Measurements from ENCODE around the gene PLEKHH2.

The PLEKHH2 gene

DNA sequence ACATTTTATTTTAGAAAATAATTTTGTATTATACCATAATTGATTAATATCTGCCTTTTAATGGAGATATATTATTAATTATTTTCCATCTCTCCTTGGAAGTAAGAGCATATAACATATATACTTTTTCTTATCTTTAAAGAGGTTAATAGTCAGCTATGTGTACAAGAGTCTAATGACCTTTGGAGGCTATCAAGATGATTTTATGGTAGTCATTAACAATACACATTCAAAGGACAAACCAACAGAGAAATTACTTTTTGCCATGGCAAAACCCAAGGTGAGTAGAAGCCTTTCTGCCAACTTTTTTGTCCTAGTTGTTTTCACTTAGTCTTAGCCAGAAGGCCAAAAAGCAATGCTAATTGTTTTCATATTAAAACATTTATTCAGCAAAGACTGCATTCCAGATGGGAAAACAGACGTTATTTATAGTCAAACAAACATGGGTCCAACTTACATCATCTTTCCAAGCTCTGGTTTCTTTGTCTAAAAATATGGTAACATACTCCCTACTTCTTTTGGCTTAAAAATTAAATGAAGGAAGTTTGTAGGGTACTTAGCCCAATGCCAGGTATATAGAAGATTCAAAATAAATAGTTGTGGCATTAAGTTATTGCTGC lies 127.1 kb downstream of the PLEKHH2 start:
- TF ChIP-seq, protein P1, sequence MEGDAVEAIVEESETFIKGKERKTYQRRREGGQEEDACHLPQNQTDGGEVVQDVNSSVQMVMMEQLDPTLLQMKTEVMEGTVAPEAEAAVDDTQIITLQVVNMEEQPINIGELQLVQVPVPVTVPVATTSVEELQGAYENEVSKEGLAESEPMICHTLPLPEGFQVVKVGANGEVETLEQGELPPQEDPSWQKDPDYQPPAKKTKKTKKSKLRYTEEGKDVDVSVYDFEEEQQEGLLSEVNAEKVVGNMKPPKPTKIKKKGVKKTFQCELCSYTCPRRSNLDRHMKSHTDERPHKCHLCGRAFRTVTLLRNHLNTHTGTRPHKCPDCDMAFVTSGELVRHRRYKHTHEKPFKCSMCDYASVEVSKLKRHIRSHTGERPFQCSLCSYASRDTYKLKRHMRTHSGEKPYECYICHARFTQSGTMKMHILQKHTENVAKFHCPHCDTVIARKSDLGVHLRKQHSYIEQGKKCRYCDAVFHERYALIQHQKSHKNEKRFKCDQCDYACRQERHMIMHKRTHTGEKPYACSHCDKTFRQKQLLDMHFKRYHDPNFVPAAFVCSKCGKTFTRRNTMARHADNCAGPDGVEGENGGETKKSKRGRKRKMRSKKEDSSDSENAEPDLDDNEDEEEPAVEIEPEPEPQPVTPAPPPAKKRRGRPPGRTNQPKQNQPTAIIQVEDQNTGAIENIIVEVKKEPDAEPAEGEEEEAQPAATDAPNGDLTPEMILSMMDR (IDR thresholded peaks at IDR 0.05): no peak

DNA sequence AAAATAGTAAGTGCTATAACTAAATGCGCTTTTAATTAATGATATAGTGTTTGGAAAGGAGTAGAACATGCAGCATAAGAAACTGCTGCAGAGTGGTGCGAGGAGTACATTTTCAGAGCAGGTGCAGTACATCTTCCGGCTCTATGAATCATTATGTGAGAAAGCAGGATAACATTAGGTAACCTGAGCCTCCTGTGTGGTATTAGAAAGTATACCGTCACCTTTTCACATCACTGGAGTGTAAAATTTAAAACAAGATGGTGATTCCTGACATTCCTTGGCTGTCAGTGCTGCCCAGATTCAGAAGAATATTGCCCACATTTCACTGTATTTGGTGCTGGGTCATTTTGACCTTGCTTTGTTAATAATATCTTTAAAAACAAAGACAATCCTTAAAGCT lies 128.9 kb downstream of the PLEKHH2 start:
- TF ChIP-seq, protein P1 (IDR thresholded peaks at IDR 0.05): no peak

DNA sequence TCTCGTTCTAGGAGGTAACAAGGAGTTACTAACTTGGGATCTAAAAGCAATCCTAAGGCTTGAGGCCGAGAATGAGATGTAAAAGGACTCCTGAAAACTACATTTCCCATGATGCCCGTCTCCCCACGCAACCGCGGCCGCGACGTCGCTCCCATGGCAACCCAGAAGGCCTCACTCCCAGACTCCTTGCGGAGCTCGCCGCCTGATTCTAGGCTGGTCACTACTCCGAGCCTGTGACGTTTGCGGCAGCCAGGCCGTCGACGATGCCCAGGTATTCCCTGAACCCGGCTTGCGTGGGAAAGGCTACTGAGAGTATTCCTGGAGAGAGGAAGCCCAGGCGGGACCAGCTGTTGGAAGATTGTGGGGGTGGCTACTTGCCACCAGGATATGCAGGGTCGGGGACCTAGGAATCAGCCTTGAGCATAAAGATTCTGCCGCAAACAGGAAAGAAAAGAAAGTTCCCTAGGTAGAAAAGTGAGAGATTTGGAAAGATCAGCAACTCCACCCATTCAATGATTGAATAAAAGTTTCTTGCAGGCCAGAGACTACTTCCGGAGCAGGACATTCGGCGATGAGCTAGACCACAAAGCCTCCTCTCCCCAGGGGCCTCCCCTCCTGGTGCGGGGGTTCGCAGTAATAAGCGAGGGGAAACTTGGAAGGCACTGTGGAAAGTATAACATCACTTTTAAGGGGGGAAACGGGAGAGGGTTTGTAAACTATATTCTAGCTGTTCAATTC lies 137.0 kb downstream of the PLEKHH2 start, which contains the start of gene DYNC2LI1:
Gene DYNC2LI1 (plus strand): TSS at position 164 of the 738 bp plus-strand sequence. CDS start 100 bp downstream, at position 264.
- TF ChIP-seq, protein P1 (IDR thresholded peaks at IDR 0.05): no peak

DNA sequence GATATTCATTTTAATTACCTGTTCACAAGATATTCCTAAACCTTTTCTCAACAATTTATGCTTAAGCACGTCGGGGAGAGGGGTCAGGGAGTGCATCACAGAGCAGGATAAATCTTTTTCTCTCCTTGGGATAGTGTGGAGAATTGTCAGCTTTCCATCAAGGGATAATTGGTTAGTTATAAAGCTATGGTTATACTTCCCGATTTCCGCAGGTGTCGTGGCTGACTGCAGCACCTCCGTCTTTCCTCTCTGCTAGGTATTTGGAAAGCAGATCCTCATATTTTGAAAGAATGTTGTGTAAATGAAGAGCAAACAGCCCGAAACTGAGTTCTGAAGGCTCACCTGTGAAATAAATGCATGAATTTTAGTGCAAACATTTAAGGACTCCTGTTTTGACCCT lies 137.6 kb downstream of the PLEKHH2 start:
- TF ChIP-seq, protein P1 (IDR thresholded peaks at IDR 0.05): no peak

DNA sequence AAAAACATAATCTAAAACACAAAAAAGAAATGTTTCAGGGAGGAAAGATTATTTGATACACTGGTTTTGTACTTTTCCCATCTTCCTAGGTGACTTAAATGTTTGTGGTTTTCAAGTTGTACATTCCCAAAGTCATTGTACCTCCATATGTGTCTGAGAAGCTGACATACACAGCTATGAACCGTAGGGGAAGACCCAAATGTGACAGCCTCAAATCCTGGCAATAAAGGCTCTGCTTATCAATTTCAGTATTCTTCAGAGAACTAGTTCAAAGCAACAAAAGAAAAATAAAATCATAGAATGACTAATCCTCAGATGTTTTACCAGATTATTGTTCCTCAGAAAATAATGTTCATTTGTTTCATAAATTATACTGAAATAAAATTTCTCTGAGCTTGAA lies 139.3 kb downstream of the PLEKHH2 start:
- TF ChIP-seq, protein P1 (IDR thresholded peaks at IDR 0.05): no peak

DNA sequence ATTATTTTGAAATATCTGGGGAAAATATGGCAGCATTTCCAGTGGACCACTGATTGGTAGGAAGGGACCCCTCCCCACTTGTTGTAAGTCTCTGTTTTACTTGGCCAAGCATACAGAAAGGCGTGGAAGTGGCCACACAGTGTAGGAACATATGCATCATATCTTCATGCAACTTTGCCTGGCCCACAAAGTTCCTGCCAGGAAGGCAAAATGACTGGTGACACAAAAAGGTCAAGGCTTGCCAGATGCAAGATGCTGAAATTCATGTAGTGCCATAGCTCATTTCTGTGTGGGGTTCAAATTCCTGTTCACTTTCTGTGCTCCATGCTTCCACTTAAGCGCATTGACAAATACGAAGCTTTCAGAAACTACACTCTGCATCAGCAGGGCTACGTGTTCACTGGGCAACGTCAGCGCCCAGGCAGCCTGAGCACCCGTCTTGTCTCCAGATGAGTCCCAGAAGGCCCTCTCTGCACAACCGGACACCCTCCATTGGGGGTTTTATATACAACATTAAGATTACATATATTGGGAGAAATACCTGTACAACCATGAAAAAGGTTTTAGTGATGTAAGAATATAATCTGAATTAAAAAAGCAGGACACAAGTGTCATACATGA lies 140.4 kb downstream of the PLEKHH2 start:
- TF ChIP-seq, protein P1 (IDR thresholded peaks at IDR 0.05): no peak

DNA sequence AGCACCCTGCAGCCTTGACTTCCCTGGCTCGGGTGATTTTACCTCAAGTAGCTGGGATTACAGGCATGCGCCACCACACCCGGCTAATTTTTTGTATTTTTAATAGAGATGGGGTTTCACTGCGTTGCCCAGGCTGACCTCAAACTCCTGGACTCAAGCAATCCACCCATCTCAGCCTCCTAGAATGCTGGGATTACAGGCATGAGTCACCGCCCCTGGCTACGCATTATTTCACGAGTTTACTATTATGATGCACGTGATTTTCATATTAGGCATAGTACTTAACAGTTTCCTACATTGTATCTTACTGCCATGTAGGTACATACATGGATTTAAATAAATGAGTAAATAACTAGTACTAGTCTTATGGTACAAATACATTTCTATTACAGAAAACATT lies 141.2 kb downstream of the PLEKHH2 start:
- TF ChIP-seq, protein P1 (IDR thresholded peaks at IDR 0.05): no peak
